Nucleus accumbens (tissue), 56 donors: Measurements from ENCODE around the gene GALNT10.

Source experiments
- DNase-seq, 56 donors: peaks; one replicate each; lab custom pipeline; 2025; lab: John Stamatoyannopoulos, UW

Gene GALNT10

DNA sequence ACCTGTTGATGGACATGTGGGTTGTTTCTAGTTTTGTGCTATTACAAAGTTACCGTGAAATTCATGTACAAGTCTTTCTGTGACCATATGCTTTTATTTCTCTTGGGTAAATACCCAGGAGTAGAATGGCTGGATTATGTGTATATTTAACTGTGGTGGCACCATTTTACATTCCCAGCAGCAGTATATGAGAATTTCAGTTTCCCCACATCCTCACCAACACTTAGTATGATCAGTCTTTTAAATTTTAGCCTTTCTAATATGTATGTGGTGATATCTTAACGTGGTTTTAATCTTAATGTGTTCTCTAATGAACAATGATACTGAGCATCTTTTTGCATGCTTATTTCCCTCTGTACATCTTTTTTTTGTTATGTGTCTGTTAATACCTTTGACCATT lies 36.6 kb downstream of the GALNT10 start:
- no peak for DNase-seq

DNA sequence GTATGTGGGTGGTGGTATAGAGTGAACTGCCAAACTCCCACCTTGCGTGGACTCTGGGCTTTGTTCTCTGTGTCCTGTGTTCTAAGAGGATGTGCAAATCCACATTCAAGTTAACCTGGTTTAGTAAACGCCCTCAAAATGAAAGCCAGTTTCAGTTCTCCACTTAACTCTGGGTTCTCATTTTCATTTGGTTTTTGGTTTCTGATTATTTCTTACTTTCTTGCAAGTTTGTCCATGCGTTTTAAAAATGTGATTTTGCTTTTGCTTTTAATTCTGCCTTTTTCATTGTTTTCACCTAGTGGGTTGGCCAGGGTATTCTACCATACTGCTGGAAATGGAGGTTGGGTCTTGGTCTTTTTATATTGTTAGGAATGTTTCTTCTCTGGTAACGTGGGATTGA lies 38.2 kb downstream of the GALNT10 start:
- no peak for DNase-seq

DNA sequence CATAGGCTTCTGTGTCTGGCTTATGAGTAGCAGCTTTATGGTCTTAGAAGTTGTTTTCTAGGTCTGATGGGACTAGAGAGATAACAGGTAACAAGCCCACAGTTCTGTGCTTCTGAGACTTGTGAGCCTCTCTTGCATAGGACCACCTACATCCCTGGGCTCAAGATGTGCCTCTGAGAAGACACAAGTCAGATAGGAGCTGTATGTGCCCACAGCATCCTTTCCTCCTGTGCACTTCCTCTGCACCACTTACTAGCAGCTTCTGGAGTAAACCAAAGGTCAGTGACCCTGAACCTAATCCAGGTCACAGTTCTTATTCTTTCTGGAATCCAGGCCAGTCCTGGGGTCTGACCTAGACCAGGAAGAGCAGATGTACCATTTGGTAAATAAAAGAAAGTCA lies 40.0 kb downstream of the GALNT10 start:
- no peak for DNase-seq

DNA sequence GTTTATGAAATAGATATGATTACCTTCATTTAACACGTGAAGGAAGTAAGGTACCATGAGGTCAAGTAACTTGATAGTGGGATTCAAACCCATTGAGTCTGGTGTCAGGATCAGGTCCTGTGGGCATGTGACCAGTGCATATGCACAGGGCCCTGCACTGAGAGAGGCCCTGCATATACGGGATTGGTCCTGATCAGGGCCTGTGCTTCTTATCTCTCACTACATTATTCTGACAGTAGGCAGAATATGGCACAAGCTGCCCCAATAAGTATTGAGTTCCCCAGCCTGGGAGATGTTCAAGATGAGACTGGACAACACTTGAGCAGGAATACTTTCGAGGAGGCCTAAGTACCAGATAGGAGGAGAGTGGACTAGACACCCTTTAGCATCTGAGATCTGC lies 44.0 kb downstream of the GALNT10 start:
- DNase-seq, result no peak

DNA sequence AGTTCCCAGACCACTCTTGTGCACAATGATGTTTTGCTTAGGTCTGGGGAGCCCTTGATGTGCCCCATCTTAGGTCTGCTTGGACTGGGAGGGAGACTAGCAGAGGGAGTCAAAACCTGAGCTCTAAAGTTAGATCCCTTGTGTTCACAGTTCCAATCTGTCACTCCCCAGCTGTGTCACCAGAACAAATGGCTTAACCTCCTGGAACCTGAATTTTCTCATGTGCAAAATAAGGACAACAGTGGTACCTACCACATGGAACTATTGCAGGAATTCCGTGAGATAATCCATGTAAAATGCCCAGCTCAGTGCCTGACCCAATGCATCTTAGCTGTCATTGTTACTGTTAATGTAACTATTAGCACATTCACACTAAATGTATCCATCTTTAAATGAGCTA lies 45.5 kb downstream of the GALNT10 start:
- DNase-seq, result no peak

DNA sequence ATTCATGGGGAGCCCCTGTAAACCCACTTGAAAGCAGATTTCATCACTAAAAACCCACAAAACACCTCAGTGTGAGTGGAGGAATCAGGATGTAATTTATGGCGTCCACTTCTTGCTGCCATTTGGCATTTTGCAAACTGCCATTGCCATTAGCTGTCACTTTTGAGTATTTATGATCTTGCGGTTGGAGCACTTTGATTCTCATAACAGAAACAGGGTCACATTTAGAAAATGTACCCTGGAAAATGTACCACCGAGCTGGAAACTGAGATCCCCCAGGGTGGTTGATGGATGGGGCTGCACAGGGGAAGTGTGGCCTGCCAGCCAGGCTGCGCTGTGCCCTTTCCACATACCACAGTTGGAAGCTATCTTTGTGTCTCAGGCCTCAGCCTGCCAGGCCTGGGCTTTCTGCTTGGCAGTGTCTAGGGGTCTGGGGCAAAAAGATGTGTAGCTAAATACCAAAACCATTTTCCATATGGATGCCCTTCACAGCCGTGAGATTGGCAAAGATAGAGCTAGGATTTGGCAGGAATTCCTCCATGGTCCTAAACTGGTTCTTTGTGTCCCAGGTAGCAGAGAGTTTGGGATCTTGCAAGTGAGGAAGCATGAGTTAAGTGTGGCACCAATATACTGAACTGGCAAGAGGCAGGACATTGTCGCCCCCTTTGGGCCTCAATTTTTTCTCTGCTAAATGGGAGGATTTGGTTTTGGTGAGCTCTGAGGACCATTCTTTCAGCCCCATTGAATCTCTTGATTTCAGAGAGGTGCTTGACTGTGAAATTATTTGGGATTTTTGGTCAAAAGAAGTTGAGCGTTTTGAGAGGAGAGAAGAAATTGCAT lies 46.2 kb downstream of the GALNT10 start:
- no peak for DNase-seq

DNA sequence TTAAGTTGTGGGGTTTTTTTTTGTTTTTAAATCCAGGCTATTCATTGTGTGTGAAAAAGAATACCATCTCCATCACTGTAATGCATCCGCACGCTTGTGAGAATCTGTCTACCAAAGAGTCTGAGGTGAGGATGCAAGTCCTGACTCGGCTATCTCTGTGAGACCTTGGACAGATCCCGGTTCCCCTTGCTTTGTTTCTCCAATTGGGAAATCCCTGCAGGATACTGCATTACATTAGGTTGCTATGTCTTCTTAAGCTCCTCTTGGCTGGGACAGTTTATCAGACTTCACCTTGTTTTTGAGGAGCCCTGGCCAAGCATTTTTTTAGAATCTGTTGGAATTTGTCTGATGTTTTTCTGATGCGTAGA lies 46.8 kb downstream of the GALNT10 start:
- DNase-seq, result no peak

DNA sequence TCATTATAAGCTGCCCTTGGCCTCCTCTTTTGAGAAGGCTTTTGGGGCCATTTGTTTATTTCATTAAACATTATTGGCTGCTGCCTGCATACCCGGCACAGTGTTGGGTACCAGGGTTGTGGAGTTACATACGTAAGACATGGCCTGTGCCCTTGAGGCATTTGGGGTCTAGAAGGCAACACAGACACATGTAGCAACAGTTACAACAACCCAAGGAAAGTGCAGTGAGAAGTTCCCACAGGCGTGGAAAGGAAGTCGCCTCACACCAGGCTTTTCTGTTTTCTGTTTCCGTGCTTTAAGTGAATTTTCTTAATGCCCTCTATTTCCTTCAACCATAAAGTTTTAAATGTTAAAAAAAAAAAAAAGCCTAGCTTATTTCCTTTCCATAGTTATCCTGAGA lies 47.4 kb downstream of the GALNT10 start:
- no peak for DNase-seq

DNA sequence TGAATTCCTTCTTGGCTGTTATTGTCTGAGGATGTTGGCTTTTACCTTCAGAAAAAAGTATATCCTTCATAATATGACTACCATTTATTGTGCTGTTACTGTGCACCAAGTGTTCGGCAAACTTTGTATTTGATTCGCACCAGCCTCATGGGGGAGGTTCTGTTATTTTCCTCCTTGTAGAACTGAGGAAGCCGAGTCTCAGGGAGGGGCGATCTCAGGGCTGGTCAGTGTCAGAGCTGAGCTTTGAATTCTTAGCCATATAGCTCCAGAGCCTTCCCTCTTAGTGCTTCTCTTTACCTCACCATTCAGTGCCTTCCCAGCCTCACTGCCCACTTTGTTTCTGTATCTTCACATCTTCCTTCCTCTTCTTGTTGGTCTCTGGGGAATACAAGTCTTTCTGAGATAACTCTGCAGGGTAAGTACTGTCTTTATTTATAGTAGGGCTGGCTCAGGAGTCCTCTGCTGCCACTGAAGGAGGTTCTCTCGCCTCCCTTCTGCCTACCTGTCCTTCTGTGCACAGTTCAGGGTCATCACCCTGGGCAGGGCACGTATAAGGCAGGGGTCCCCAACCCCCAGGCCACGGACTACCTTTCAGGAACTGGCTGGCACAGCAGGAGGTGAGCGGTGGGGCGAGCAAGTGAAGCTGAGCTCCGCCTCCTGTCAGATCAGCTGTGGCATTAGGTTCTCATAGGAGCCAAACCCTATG lies 48.4 kb downstream of the GALNT10 start:
- no peak for DNase-seq

DNA sequence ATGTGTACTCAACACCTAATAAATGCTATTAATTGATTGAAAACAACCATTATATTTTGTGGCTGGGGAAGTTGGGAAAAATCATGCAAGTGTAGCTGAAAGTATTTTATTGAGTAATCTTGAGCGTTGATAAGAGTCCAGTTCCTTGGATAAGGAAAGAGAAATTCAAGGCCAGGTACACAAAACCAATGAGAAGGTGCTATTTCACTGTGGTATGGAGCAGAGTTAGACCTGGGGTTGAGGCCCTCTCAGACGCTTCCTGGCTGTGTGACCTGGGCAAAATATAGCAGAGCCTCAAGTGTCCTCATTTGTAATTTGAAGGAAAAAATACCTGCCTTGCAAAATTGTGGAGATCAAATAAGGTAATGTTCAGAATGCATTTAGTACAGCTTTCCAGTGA lies 50.1 kb downstream of the GALNT10 start:
- DNase-seq, result no peak

DNA sequence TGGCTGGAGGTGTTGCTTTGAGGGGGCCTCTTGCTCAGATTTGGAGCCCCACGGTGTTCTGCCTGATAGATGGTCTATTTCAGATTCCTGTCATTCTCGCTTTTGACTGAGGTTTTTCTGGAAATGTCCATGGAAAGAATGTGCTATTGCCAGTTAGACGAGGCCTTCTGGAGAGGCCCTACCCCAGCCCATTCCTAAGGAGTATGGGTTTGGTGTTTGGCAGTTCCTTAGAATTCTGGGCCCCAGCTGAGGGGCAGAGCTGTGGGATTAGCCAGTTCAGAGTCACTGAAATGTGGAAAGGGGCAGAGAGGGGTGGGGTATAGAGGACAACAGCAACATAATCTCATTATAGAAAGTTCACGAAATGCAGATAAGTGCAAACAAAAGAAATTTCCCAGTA lies 50.5 kb downstream of the GALNT10 start:
- no peak for DNase-seq

DNA sequence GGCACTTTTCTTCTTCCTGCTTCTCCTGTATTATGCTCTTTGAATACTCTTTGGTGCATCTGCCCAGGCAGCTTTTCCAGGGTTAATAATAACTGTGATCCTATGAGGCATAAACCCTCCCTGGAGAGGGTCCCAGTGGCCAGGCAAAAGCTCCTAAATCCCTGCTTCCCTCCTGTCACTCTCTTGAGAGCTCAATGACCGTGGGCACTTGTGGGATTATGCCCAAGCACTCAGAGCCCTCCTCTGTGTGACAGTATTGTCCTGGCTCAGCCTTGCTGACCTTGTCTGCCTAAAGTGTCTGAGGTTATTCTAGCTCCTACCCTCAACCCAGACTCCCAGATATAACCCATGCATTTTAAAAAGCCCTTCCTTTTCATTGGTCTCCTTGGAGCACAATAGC lies 51.9 kb downstream of the GALNT10 start:
- peak in 3 of 56 donors; percentile 1 to 20 (median 4) for DNase-seq

DNA sequence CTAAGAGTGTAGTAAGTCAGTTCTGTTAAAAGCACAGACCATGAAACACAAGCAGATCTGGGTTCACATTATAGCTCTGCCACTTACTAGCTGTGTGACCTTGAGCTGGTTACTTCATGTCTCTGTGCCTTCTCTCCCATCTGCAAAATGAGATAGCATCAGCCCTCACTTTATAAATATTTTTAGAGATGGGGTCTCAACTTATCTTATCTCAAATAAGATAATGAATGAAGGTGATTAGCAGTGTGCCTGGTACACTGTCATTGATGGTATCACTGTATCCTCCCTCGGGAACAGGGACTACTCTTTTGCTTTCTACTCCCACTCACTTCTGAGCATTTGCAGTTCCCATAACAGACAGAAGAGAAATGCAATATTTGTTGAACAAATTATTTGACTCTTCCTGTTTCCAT lies 52.4 kb downstream of the GALNT10 start:
- DNase-seq, result no peak

DNA sequence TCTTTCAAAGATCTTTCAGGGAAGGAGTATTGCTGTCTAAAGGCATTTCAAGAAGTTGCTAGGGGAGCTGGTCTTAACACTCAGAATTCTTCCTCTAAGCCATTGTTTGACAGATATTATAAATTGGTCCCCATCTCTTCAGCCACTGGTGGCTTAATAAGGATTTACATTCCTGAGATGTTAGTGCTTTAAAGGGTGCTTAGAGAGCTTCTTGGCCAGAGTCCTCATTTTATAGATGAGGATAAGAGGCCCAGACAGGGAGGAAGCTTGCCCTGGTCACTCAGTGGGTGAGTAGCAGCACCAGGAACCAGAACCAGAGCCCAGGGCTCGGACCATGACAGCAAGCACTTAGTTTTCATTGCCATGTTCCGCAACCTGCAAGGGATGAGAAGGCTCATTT lies 53.2 kb downstream of the GALNT10 start:
- DNase-seq, result no peak

DNA sequence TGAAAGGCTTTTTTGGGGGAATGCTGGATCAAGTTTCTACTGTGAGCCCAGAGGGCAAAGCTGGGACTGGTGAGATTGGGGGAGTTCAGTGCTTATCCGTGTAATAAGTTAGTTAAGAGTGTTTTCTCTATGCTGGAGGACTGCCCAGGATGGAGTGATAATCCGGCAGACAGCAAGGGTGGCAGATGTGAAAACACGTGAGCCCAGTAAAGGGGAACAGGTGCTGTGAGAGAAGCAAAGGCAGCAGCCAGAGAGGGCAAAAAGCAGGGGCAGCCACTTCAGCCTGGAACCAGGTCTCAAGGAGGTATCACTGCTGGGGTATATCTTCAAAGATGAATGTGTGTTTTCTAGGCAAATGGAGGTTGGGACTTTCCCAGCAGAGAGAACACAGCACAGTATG lies 53.9 kb downstream of the GALNT10 start:
- no peak for DNase-seq

DNA sequence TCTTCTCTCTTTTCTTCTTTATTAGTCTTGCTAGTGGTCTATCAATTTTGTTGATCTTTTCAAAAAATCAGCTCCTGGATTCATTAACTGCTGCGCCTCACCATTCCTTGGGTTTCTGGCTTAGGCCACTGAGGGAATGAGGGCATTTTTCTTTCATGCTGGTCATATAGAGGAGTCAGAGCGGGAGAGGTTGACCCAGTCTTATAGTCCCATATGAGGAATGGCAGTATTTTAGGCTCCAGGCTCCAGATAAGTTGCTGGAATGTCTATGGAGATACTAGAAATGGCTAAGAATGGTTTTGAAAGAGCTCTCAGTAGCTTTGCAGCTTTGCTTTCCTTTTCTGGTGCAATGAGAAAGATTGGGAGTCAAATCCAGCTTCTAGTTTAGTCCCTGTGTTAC lies 58.2 kb downstream of the GALNT10 start:
- DNase-seq, result no peak

DNA sequence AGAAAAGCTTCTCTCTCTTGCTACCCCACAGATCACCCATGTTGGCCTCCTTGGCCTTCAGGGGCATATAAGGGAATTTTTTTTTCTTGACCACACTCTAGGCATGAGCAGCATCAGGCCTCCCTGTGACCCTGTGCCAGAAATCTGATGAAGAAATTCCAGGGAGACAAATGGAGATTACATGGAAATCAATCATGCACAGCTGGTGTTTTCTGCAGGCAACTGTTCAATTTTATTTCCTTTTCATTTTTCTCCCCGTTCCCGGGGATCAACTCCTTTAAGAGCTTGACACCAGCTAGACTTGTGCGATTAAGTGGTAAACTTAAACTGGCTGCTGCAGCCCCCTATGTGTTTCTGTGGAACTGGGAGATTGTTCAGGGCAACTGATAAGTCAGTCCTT lies 59.3 kb downstream of the GALNT10 start:
- no peak for DNase-seq

DNA sequence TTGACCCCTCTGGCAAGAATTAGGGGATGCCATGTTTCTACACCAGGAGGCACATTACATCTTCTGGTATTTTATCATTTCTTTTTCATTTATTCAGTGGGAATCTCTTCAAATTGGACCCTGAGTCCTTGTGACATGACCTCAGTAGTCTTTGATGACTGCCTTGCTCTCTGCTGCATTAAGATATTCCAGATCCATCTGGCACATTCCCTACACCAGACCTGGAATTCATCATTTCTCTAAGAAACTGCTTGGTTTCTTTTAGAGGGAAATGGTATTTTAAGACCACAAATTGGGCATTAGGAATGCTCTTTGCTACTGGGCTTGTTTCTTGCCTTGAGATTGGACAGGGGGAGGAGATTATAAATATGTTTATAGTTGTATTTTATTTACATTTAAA lies 61.0 kb downstream of the GALNT10 start:
- no peak for DNase-seq

DNA sequence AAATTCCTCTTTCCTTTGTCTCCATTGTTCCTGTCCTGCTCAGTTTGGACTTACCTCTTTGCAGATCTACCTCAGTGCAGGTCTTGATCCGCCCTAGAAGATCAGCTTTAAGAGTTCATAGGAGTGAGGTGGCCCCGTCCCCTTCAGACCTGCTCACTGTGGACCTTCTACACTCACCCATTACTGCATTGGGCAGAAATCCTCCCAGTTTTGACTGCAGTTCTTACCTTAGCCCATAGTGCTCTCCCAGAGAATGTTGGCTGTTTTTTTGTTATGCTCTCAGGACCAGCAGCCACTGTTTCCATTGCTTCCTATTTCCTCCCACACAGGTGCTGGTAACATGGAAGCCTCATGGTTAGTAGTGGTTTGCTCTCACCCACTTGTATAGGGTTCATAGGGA lies 63.3 kb downstream of the GALNT10 start:
- DNase-seq, result no peak

DNA sequence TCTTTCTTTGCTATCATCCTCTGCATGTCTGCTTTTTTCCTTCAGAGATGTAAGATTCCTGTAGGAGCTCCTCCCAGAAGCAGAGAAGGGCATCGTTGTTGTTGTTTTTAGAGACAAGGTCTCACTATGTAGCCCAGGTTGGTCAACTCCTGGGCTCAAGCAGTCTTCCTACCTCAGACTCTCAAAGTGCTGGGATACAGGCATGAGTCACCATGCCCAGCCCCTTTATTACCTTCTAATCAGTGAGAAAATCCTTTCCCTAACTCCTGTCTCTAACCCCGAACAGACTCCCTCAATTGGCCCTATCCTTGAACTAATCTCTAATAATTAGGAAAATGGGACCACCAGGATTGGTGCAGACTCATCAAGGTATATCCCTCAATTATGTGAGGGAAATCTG lies 64.4 kb downstream of the GALNT10 start:
- no peak for DNase-seq

DNA sequence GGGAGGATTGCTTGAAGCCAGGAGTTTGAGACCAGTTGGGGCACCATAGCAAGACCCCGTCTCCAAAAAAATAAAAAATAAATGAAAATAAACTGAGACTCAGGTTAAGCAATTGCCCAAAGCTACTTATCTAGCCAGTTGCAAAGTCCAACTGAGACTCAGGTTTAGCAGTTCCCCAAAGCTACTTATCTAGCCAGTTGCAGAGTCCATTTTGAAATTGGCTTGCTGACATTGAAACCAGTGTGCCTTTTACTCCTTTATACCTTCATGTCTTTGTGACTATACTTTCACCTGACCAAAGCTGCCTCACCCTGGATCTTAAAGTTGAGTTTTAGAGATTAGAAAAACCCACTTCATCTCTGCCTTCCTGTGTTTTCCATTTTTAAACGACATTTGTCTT lies 66.5 kb downstream of the GALNT10 start:
- no peak for DNase-seq

DNA sequence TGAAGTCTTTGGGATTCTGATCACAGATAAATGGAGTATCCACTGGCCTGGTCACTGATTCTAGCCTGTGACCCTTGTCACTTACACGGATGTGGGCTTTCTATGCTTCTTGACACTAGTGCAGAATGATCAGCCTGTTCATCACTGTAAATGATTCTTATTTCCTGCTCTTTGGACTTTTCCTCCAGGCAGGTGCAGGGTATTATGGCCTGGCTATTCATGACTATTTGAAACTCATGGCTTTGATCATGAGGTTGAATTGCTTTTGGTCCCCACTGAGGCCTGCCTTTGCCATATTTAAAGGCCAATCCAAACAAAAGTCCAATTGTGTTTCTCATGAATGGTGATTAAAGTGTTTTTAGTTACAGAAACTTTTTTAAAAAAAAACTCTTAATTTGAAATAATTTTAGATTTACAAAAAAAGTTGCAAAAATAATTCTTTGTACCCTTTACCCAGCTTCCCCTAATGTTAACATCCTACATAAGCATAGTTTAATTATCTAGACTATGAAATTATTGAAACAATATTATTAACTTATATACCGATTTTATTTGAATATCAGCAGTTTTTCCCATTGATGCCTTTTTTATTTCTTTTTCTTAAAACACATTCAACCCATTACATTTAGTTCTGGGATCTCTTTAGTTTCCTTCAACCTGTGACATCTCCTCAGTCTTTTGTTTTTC lies 68.1 kb downstream of the GALNT10 start:
- DNase-seq, result no peak
